HUES48 (cell line): ENCODE measurements around the gene AMER3.

Experiments used
- H3K27ac ChIP-seq: one replicate; pipeline ENCODE4 v1.7.0; 2013; ENCODE audit warnings: low read depth, low read length, inconsistent platforms
- H3K27me3 ChIP-seq: 2 replicates; pipeline ENCODE4 v1.6.1; 2013; ENCODE audit warnings: mild to moderate bottlenecking, low read length; ENCODE audit not compliant: control insufficient read depth, insufficient read depth
- H3K36me3 ChIP-seq: 2 replicates; pipeline ENCODE4 v1.6.1; 2013; ENCODE audit warnings: low read length; ENCODE audit not compliant: control insufficient read depth, insufficient read depth
- H3K4me1 ChIP-seq: 2 replicates; pipeline ENCODE4 v1.6.1; 2013; ENCODE audit warnings: mild to moderate bottlenecking, low read length; ENCODE audit not compliant: control insufficient read depth, insufficient read depth
- H3K4me3 ChIP-seq: 2 replicates; pipeline ENCODE4 v1.5.1; 2013; ENCODE audit warnings: mild to moderate bottlenecking, low read depth, low read length
- H3K9ac ChIP-seq: 2 replicates; pipeline ENCODE4 v1.6.1; 2013; ENCODE audit warnings: mild to moderate bottlenecking, low read depth, low read length, moderate library complexity
- H3K9me3 ChIP-seq: 2 replicates; pipeline ENCODE4 v1.6.1; 2013; ENCODE audit warnings: low read length; ENCODE audit not compliant: control insufficient read depth, insufficient read depth

AMER3 gene

GRCh38 chr2:130790312-130790711, 35.0 kb downstream of the AMER3 start:
- H3K27ac ChIP-seq: no peak overlapping the region
- no peaks in the 10 kb centered on the region for H3K36me3 ChIP-seq
- no peaks in the 10 kb centered on the region for H3K4me1 ChIP-seq
- H3K9me3 ChIP-seq: no peaks in the 10 kb centered on the region
- no peak overlapping the region for H3K9ac ChIP-seq
- no peak overlapping the region for H3K4me3 ChIP-seq
- no peaks in the 10 kb centered on the region for H3K27me3 ChIP-seq

- no peak overlapping the region for H3K9ac ChIP-seq
- H3K36me3 ChIP-seq: no peaks in the 10 kb centered on the region
- no peak overlapping the region for H3K27ac ChIP-seq
- no peaks in the 10 kb centered on the region for H3K4me1 ChIP-seq
- H3K27me3 ChIP-seq: no peaks in the 10 kb centered on the region
- no peaks in the 10 kb centered on the region for H3K9me3 ChIP-seq
- no peak overlapping the region for H3K4me3 ChIP-seq
These were observed 35.7 kb downstream of the AMER3 start for GRCh38 chr2:130790804-130791616.

GRCh38 chr2:130791617-130791939, 36.2 kb downstream of the AMER3 start:
- Histone ChIP-seq H3K27ac (no peak overlapping the region), H3K9ac (no peak overlapping the region), H3K4me3 (no peak overlapping the region), H3K27me3 (no peaks in the 10 kb centered on the region), H3K36me3 (no peaks in the 10 kb centered on the region), H3K4me1 (no peaks in the 10 kb centered on the region), H3K9me3 (no peaks in the 10 kb centered on the region)

GRCh38 chr2:130795431-130795830, 40.1 kb downstream of the AMER3 start:
- Histone ChIP-seq H3K27ac (no peak overlapping the region), H3K9me3 (no peaks in the 10 kb centered on the region), H3K27me3 (peaks cover 21% of the 10 kb centered on the region), H3K36me3 (no peaks in the 10 kb centered on the region), H3K9ac (no peak overlapping the region), H3K4me3 (no peak overlapping the region), H3K4me1 (peaks cover 11% of the 10 kb centered on the region)

- H3K36me3 ChIP-seq: no peaks in the 10 kb centered on the region
- H3K9me3 ChIP-seq: no peaks in the 10 kb centered on the region
- no peak overlapping the region for H3K4me3 ChIP-seq
- no peak overlapping the region for H3K9ac ChIP-seq
- H3K27me3 ChIP-seq: peaks cover 21% of the 10 kb centered on the region
- H3K4me1 ChIP-seq: peaks cover 11% of the 10 kb centered on the region
- no peak overlapping the region for H3K27ac ChIP-seq
These were observed 41.0 kb downstream of the AMER3 start for GRCh38 chr2:130796290-130796689.

- no peaks in the 10 kb centered on the region for H3K36me3 ChIP-seq
- peaks cover 21% of the 10 kb centered on the region for H3K27me3 ChIP-seq
- no peak overlapping the region for H3K9ac ChIP-seq
- no peak overlapping the region for H3K27ac ChIP-seq
- peak overlapping the region; percentile 87 for H3K4me3 ChIP-seq
- no peaks in the 10 kb centered on the region for H3K9me3 ChIP-seq
- peaks cover 11% of the 10 kb centered on the region for H3K4me1 ChIP-seq
These were observed 42.4 kb downstream of the AMER3 start for GRCh38 chr2:130797493-130798435.

- Histone ChIP-seq H3K36me3 (no peaks in the 10 kb centered on the region), H3K9me3 (no peaks in the 10 kb centered on the region), H3K27me3 (peaks cover 21% of the 10 kb centered on the region), H3K27ac (no peak overlapping the region), H3K4me3 (peak overlapping the region; percentile 87), H3K9ac (no peak overlapping the region), H3K4me1 (peaks cover 11% of the 10 kb centered on the region)
These were observed 43.3 kb downstream of the AMER3 start for GRCh38 chr2:130798472-130799218.

GRCh38 chr2:130799295-130799694, 44.0 kb downstream of the AMER3 start:
- peaks cover 11% of the 10 kb centered on the region for H3K4me1 ChIP-seq
- no peaks in the 10 kb centered on the region for H3K36me3 ChIP-seq
- no peak overlapping the region for H3K4me3 ChIP-seq

GRCh38 chr2:130805613-130806012, 50.3 kb downstream of the AMER3 start:
- Histone ChIP-seq H3K4me1 (no peaks in the 10 kb centered on the region), H3K27me3 (no peaks in the 10 kb centered on the region), H3K9me3 (no peaks in the 10 kb centered on the region), H3K4me3 (no peak overlapping the region), H3K27ac (no peak overlapping the region), H3K36me3 (no peaks in the 10 kb centered on the region), H3K9ac (no peak overlapping the region)

More at GRCh38 chr2:130799295-130799694, 44.0 kb downstream of the AMER3 start:
- Histone ChIP-seq H3K9ac (no peak overlapping the region), H3K9me3 (no peaks in the 10 kb centered on the region), H3K27me3 (peaks cover 21% of the 10 kb centered on the region), H3K27ac (no peak overlapping the region)

- H3K27me3 ChIP-seq: no peaks in the 10 kb centered on the region
- no peak overlapping the region for H3K27ac ChIP-seq
- H3K9me3 ChIP-seq: no peaks in the 10 kb centered on the region
- no peak overlapping the region for H3K9ac ChIP-seq
- no peak overlapping the region for H3K4me3 ChIP-seq
- H3K36me3 ChIP-seq: no peaks in the 10 kb centered on the region
- no peaks in the 10 kb centered on the region for H3K4me1 ChIP-seq
These were observed 51.0 kb downstream of the AMER3 start for GRCh38 chr2:130806370-130806769.
